IPS-18a (cell line): ENCODE measurements around the gene CENPM.
A peak's percentile ranks its signal among the peaks of the same experiment; 100 is the strongest.

Experiments used
- H3K27ac ChIP-seq: one replicate; pipeline ENCODE4 v1.5.1; 2013; ENCODE audit warnings: low read length
- H3K27me3 ChIP-seq: one replicate; pipeline ENCODE4 v1.6.1; 2013; ENCODE audit warnings: mild to moderate bottlenecking, low read length; ENCODE audit not compliant: control insufficient read depth, insufficient read depth
- H3K36me3 ChIP-seq: one replicate; pipeline ENCODE4 v1.6.1; 2013; ENCODE audit warnings: low read depth, low read length; ENCODE audit not compliant: control insufficient read depth
- H3K4me1 ChIP-seq: one replicate; pipeline ENCODE4 v1.6.1; 2013; ENCODE audit warnings: low read depth, low read length; ENCODE audit not compliant: control insufficient read depth
- H3K4me3 ChIP-seq: one replicate; pipeline ENCODE4 v1.5.1; 2013; ENCODE audit warnings: low read length
- H3K9ac ChIP-seq: one replicate; pipeline ENCODE4 v1.6.1; 2013; ENCODE audit warnings: mild to moderate bottlenecking, low read length, moderate library complexity
- H3K9me3 ChIP-seq: one replicate; pipeline ENCODE4 v1.6.1; 2013; ENCODE audit warnings: low read depth, low read length; ENCODE audit not compliant: control insufficient read depth

Gene CENPM

GRCh38 chr22:41976961-41977566 is 30.1 kb upstream of the CENPM start:
- no peaks in the 10 kb centered on the region for H3K9me3 ChIP-seq
- H3K4me1 ChIP-seq, result peaks cover 7% of the 10 kb centered on the region
- H3K36me3 ChIP-seq, result no peaks in the 10 kb centered on the region
- H3K27ac ChIP-seq, result no peak overlapping the region
- peaks cover 39% of the 10 kb centered on the region for H3K27me3 ChIP-seq
- peak overlapping the region; percentile 68 for H3K4me3 ChIP-seq
- peak overlapping the region; percentile 61 for H3K9ac ChIP-seq

- H3K4me3 ChIP-seq, result peak overlapping the region; percentile 45
- peaks cover 39% of the 10 kb centered on the region for H3K27me3 ChIP-seq
- H3K9me3 ChIP-seq, result no peaks in the 10 kb centered on the region
- no peak overlapping the region for H3K27ac ChIP-seq
- peaks cover 7% of the 10 kb centered on the region for H3K4me1 ChIP-seq
- H3K9ac ChIP-seq, result no peak overlapping the region
- no peaks in the 10 kb centered on the region for H3K36me3 ChIP-seq
Measured at GRCh38 chr22:41976070-41976901, 29.3 kb upstream of the CENPM start.

- Histone ChIP-seq H3K36me3 (no peaks in the 10 kb centered on the region), H3K27me3 (peaks cover 39% of the 10 kb centered on the region), H3K4me1 (peaks cover 7% of the 10 kb centered on the region), H3K9me3 (no peaks in the 10 kb centered on the region), H3K27ac (no peak overlapping the region), H3K9ac (no peak overlapping the region), H3K4me3 (peak overlapping the region; percentile 45)
Measured at GRCh38 chr22:41975299-41976069, 28.5 kb upstream of the CENPM start.

- Histone ChIP-seq H3K27me3 (peaks cover 39% of the 10 kb centered on the region), H3K4me1 (peaks cover 7% of the 10 kb centered on the region), H3K36me3 (no peaks in the 10 kb centered on the region)
Measured at GRCh38 chr22:41974691-41975290, 27.8 kb upstream of the CENPM start.

GRCh38 chr22:41971431-41971830 is 24.5 kb upstream of the CENPM start:
- Histone ChIP-seq H3K9ac (no peak overlapping the region), H3K27ac (no peak overlapping the region), H3K36me3 (no peaks in the 10 kb centered on the region), H3K27me3 (peaks cover 30% of the 10 kb centered on the region), H3K4me1 (no peaks in the 10 kb centered on the region), H3K4me3 (no peak overlapping the region), H3K9me3 (no peaks in the 10 kb centered on the region)

More at GRCh38 chr22:41974691-41975290, 27.8 kb upstream of the CENPM start:
- H3K27ac ChIP-seq, result no peak overlapping the region
- H3K9me3 ChIP-seq, result no peaks in the 10 kb centered on the region
- no peak overlapping the region for H3K9ac ChIP-seq
- no peak overlapping the region for H3K4me3 ChIP-seq

GRCh38 chr22:41970601-41971000 is 23.6 kb upstream of the CENPM start:
- Histone ChIP-seq H3K4me3 (no peak overlapping the region), H3K27ac (no peak overlapping the region), H3K9me3 (no peaks in the 10 kb centered on the region), H3K36me3 (no peaks in the 10 kb centered on the region), H3K9ac (no peak overlapping the region), H3K4me1 (no peaks in the 10 kb centered on the region), H3K27me3 (peaks cover 21% of the 10 kb centered on the region)

GRCh38 chr22:41969110-41969646 is 22.2 kb upstream of the CENPM start, which contains the start of gene SEPTIN3:
Gene SEPTIN3, plus strand, starts transcription at chr22:41969443. Its CDS starts 2,050 bp downstream, at chr22:41971493.
- Histone ChIP-seq H3K27me3 (peaks cover 8% of the 10 kb centered on the region), H3K27ac (no peak within 1 kb of the TSS), H3K4me3 (no peak within 1 kb of the TSS), H3K36me3 (no peaks in the 10 kb centered on the region), H3K9ac (no peak within 1 kb of the TSS), H3K9me3 (no peaks in the 10 kb centered on the region), H3K4me1 (no peaks in the 10 kb centered on the region)

- H3K9me3 ChIP-seq, result no peaks in the 10 kb centered on the region
- no peak overlapping the region for H3K9ac ChIP-seq
Measured at GRCh38 chr22:41968601-41969000, 21.6 kb upstream of the CENPM start.

GRCh38 chr22:41966607-41967240 is 19.8 kb upstream of the CENPM start:
- Histone ChIP-seq H3K4me1 (peaks cover 5% of the 10 kb centered on the region), H3K27ac (no peak overlapping the region), H3K36me3 (no peaks in the 10 kb centered on the region), H3K9ac (no peak overlapping the region), H3K27me3 (no peaks in the 10 kb centered on the region), H3K4me3 (no peak overlapping the region), H3K9me3 (no peaks in the 10 kb centered on the region)

More at GRCh38 chr22:41968601-41969000, 21.6 kb upstream of the CENPM start:
- H3K27me3 ChIP-seq, result peaks cover 5% of the 10 kb centered on the region
- no peak overlapping the region for H3K27ac ChIP-seq
- H3K36me3 ChIP-seq, result no peaks in the 10 kb centered on the region
- no peak overlapping the region for H3K4me3 ChIP-seq
- peaks cover 3% of the 10 kb centered on the region for H3K4me1 ChIP-seq

- H3K27ac ChIP-seq, result no peak overlapping the region
- H3K36me3 ChIP-seq, result no peaks in the 10 kb centered on the region
- H3K4me1 ChIP-seq, result peaks cover 5% of the 10 kb centered on the region
- no peak overlapping the region for H3K4me3 ChIP-seq
- H3K9ac ChIP-seq, result no peak overlapping the region
- no peaks in the 10 kb centered on the region for H3K9me3 ChIP-seq
- H3K27me3 ChIP-seq, result no peaks in the 10 kb centered on the region
Measured at GRCh38 chr22:41966225-41966606, 19.3 kb upstream of the CENPM start.
